Measurements from ENCODE around the gene RPS10.
"Not testable (repeated sequence)": the region's sequence is repeated elsewhere in the genome, so short reads cannot be mapped to it uniquely, and the experiment has no call there.

Gene RPS10

GRCh38 chr6:34447910-34448309 lies 22.0 kb upstream of the RPS10 start:
- DNase-seq (ENCODE audit: low read depth), result no peak

- no peak for DNase-seq (ENCODE audit: low read depth)
Observed at GRCh38 chr6:34447386-34447785, 21.5 kb upstream of the RPS10 start.

DNA sequence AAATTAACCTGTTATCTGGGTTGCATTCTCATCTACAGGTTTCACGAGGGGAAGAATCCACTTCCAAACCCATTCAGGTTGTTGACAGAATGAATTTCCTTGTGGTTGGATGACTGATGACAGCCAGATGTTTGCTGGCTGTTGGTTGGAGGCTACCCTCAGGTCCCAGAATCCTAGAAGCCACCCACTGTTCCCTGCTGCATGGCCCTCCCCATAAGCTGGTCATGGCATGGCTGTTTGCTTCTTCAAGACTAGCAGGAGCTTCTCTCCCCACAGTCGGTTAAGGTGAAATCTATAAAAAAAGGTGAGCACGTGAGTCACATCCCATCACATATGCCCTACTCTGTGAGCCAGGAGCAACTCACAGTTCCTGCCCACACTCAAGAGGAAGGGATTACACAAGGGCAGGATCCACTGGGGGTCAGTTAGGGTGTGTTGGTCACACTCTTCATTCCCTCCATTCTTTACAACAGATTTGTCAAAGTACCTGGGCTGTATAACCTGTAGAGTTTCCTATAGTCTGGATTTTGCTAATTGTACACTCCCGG lies 19.5 kb upstream of the RPS10 start:
- DNase-seq (ENCODE audit: low read depth), result no peak

GRCh38 chr6:34441526-34441925 lies 15.7 kb upstream of the RPS10 start:
- DNase-seq (ENCODE audit: low read depth), result no peak

- no peak for DNase-seq (ENCODE audit: low read depth)
Observed at GRCh38 chr6:34439442-34439841, 13.6 kb upstream of the RPS10 start.

DNA sequence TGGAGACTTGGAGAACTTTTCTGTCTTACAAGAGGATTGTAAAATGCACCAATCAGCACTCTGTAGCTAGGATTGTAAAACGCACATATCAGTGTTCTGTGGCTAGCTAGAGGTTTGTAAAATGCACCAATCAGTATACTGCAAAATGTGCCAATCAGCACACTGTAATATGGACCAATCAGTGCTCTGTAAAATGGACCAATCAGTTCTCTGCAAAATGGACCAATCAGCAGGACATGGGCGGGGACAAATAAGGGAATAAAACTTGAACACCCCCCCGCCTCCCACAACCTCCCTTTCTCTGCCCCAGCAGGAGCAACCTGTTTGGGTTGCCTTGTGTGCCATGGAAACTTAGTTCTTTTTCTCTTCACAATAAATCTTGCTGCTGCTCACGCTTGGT lies 12.8 kb upstream of the RPS10 start:
- no peak for DNase-seq (ENCODE audit: low read depth)

DNA sequence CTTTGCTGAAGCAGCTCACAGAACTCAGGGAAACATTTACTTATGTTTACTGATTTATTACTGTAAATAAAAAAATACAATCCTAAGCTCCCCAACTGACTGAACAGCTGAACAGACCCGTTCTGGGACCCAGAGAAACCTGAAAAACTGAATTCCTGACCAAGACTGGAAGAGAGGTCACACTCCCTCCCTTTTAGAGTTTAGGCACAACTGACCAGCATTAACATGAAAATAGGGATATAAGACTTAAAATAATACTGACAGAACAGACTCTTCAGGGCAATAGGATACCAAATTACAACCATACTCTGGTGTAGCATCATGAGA lies 11.7 kb upstream of the RPS10 start:
- no peak for DNase-seq (ENCODE audit: low read depth)

- no peak for DNase-seq (ENCODE audit: low read depth)
Observed at GRCh38 chr6:34436803-34437643, 11.2 kb upstream of the RPS10 start.

DNA sequence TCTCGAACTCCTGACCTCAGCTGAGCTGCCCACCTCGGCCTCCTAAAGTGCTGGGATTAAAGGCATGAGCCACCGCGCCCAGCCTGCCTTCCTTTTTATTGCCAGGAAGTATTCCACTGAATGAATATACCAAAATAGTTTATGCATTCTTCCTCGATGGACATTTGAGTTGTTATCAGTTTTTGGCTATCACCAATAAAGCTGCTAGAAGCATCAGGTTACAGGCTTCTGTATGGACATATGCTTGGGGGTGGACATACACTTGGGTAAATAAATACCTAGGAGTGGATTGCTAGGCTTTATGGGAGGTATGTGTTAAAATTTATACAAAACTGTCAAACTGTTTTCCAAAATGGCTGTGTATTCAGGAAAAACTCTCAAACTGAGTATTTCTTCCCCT lies 10.0 kb upstream of the RPS10 start:
- DNase-seq (ENCODE audit: low read depth), result no peak

GRCh38 chr6:34425132-34425497 lies 754 bp downstream of the RPS10 start:
- peak; percentile 15 for DNase-seq (ENCODE audit: low read depth)

DNA sequence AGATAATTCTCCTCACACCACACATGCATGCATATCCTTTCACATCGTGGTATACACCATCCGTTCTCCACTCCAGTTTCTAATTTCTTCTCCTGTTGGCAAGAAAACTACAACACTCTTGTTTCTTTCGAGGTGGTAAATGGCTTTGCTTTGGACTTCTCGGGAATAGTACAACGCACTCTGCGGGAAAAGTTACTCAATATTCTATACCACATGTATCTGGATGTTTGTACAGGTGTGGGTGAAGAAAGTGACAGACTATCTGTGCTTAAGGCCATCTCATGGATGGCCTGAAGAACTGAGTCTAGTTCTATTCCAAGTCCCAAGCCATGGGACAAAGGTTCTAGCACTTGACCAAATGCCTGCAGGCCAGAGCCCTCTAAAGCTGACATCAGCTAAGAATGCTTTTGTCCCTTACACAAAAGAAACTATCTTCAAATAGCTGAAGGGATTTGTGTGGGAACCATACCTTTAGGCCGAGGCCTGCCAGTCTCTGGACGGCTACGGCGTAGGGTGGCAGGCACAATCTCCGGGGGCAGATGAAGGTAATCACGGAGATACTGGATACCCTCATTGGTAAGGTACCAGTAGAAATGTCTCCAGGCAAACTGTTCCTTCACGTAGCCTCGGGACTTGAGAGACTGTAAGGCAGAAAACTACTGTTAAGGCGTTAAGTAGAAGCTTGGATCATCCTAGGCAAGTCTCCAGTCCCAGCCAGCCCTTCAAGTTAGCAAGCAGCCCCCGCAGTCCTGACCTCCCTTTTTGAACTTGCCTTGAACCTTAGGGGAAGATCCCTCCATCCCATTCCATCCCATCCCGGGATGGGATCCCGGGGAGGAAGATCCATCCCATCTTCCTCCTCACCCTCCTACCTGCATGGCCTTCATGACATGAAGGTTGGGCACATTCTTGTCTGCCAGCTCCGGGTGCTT lies 1.4 kb downstream of the RPS10 start:
- no peak for DNase-seq (ENCODE audit: low read depth)

- peak; percentile 77 for DNase-seq (ENCODE audit: low read depth)
Observed at GRCh38 chr6:34423254-34423653, 2.6 kb downstream of the RPS10 start.

- no peak for DNase-seq (ENCODE audit: low read depth)
Observed at GRCh38 chr6:34418367-34418766, 7.5 kb downstream of the RPS10 start.

- DNase-seq (ENCODE audit: low read depth), result no peak
Observed at GRCh38 chr6:34416877-34417371, 8.9 kb downstream of the RPS10 start.

DNA sequence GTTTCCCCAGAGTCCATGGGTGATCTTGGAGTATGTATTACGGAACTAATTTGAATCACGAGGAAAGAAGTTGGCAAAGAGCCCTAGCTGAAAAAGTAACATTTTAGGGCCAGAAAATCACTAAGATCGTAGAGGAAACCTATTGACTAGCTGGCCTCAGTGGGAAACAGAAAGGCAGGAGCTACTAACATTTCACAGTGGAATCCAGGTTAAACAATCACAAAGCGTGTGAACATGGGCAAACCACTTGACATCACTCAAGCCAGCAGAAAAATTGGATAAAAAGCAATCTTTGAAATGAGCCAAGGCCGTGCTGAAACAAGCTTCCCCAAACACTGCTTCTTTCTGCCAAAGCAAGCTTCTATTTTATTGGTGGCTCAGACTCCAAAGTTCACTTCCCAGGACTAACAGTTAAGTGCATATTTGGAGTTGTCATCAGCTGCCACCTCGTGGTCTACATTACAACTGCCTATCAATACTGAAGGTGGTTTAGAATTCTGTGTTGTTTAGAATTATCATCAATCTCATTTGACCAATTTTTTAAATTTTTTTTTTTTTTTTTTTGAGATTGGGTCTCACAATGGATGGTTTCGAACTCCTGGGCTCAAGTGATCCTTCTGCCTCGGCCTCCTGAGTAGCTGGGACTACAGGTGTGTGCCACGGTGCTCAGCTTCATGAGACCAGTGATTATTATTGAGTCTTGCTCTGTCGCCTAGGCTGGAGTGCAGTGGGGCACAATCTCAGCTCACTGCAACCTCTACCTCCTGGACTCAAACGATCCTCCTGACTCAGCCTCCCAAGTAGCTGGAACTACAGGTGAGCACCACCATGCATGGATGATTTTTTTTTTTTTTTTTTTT lies 10.6 kb downstream of the RPS10 start:
- DNase-seq (ENCODE audit: low read depth), result peak; percentile 36

GRCh38 chr6:34412643-34413214 lies 13.1 kb downstream of the RPS10 start:
- peak; percentile 43 for DNase-seq (ENCODE audit: low read depth)

DNA sequence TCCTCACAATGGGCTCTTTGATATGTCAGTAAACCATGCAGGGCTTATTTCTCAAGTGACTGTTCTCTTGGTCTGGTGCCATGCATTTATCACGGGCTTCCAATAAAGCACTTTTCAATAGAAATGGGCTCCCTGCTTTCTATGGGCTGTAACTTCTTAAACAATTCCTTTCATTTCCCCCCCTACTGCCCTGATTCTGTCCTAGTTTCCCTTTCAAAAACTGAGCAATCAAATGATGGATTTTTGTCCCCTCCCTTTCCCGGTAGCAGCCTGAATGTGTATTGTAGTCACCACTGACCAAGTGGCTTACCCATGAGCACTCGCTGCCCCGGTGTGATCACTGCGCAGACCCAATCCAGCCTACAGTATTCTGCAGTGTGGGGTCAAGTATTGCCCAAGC lies 13.9 kb downstream of the RPS10 start:
- no peak for DNase-seq (ENCODE audit: low read depth)

- DNase-seq (ENCODE audit: low read depth), result not testable (repeated sequence)
Observed at GRCh38 chr6:34407915-34408314, 18.0 kb downstream of the RPS10 start.

DNA sequence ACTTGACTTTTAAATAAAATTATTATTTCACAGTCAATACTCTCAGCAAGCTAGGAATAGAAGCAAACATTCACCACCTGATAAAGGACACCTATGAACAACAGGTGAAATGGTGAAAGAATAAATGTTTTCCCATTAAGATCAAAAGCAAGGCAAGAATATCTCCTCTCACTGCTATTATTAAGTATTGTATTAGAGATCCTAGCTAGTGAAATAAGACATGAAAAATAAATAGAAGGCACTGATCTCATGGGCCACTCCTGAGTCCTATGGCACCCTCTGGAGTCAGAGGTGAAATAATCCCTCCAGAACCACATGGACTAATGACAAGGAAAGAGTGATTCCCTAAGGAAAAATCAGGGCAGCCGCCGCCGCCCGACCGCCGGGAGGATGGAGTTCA lies 29.4 kb downstream of the RPS10 start:
- DNase-seq (ENCODE audit: low read depth), result no peak

DNA sequence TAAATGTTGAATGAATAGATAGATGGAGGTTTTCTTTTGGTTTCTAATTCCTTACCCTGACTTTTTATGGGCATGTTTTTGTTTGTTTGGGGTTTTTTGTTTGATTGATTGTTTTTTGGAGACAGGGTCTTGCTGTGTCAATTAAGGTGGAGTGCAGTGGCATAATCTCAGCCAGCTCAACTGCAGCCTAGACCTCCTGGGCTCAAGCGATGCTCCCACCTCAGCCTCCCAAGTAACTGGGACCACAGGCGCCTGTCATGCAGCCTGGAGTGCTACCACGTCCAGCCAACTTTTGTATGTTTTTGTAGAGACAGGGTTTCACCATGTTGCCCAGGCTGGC lies 31.9 kb downstream of the RPS10 start:
- no peak for DNase-seq (ENCODE audit: low read depth)

GRCh38 chr6:34393191-34393965 lies 32.5 kb downstream of the RPS10 start:
- DNase-seq (ENCODE audit: low read depth), result no peak

Data from amniotic epithelial cell (primary cell).